ENCODE data around the gene ITGB8. TPM values are rescaled to one million over a fixed set of nuclear protein-coding genes. Genes with fewer than 3 reads are reported as not detected.
A peak's percentile ranks its signal among the peaks of the same experiment; 100 is the strongest.

ITGB8 gene
- total RNA-seq, 1 experiment from 2014 or later, result 183 TPM

DNA sequence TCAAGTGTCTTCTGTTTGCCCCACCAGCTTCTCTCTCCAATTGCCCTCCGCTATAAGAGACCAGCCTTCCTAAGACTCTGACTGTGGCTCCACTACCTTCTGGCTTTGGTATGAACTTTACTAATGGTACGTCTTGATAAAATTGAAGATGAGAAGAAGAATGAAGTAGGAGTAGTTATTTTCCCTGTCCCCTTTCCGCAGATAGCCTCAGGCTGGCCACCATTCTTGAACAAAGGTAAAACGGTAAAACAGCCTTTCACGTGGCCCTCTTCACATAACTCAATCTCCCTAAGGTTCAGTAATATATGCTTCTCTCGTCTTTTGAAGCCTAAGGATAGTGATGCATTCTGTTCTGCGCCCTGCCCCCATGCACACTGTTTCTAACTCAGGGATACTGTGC, 9.9 kb upstream of the ITGB8 start:
- TF ChIP-seq, protein P1, sequence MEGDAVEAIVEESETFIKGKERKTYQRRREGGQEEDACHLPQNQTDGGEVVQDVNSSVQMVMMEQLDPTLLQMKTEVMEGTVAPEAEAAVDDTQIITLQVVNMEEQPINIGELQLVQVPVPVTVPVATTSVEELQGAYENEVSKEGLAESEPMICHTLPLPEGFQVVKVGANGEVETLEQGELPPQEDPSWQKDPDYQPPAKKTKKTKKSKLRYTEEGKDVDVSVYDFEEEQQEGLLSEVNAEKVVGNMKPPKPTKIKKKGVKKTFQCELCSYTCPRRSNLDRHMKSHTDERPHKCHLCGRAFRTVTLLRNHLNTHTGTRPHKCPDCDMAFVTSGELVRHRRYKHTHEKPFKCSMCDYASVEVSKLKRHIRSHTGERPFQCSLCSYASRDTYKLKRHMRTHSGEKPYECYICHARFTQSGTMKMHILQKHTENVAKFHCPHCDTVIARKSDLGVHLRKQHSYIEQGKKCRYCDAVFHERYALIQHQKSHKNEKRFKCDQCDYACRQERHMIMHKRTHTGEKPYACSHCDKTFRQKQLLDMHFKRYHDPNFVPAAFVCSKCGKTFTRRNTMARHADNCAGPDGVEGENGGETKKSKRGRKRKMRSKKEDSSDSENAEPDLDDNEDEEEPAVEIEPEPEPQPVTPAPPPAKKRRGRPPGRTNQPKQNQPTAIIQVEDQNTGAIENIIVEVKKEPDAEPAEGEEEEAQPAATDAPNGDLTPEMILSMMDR (IDR thresholded peaks at IDR 0.05; ENCODE audit: unreplicated experiment), result no peak
- peaks cover 7% of the 10 kb centered on the region for H3K4me1 Mint-ChIP-seq (ENCODE audit: low read depth, unreplicated experiment)
- H3K27me3 Mint-ChIP-seq (ENCODE audit: unreplicated experiment), result no peaks in the 10 kb centered on the region
- no peaks in the 10 kb centered on the region for H3K36me3 Mint-ChIP-seq (ENCODE audit: insufficient read depth, unreplicated experiment)
- no peak overlapping the region for H3K27ac Mint-ChIP-seq (ENCODE audit: unreplicated experiment)
- no TSS peak for BruUV-seq (replicated peaks)
- CTCF ChIA-PET, result interaction anchor here (1.5 kb wide), 1 partner anchor 8 kb away, joined by 3 read pairs; no protein-coding TSS in a partner anchor
- DNase-seq, result no peak
- intact Hi-C loops (cut with micrococcal nuclease; ENCODE audit: unreplicated experiment), result no loop called here
- no peaks in the 10 kb centered on the region for H3K9me3 Mint-ChIP-seq (ENCODE audit: low read depth, unreplicated experiment)
- no peak overlapping the region for H3K4me3 Mint-ChIP-seq (ENCODE audit: low read depth, unreplicated experiment)

DNA sequence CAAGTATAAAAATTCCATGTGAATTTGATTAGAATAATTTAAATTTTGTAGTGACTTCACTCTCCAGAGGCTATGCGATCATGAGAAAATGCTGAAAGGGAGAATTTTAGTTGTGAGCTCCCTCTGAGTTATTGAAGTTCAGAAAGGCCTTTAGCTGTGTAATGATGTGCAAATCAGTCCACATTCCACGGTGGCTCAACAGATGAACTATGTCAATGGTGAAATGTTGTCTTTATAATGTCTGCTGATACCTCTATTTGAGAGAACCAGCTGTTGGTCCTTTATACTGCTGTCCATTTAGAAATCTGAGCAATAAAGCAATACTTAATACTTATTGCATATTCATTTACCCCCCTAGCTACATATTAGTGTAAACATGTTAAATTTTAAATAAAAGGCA, 7.1 kb upstream of the ITGB8 start:
- TF ChIP-seq, protein P1 (IDR thresholded peaks at IDR 0.05; ENCODE audit: unreplicated experiment), result no peak
- DNase-seq, result no peak
- H3K9me3 Mint-ChIP-seq (ENCODE audit: low read depth, unreplicated experiment), result no peaks in the 10 kb centered on the region
- no peak overlapping the region for H3K27ac Mint-ChIP-seq (ENCODE audit: unreplicated experiment)
- intact Hi-C loops (cut with micrococcal nuclease; ENCODE audit: unreplicated experiment), result no loop called here
- BruUV-seq (replicated peaks), result no TSS peak
- H3K27me3 Mint-ChIP-seq (ENCODE audit: unreplicated experiment), result no peaks in the 10 kb centered on the region
- CTCF ChIA-PET, result interaction anchor here (1.0 to 1.3 kb wide), 2 partner anchors 12 to 125 kb away, joined by 3 read pairs; no protein-coding TSS in a partner anchor
- H3K4me3 Mint-ChIP-seq (ENCODE audit: low read depth, unreplicated experiment), result no peak overlapping the region
- peaks cover 25% of the 10 kb centered on the region for H3K4me1 Mint-ChIP-seq (ENCODE audit: low read depth, unreplicated experiment)
- peaks cover 6% of the 10 kb centered on the region for H3K36me3 Mint-ChIP-seq (ENCODE audit: insufficient read depth, unreplicated experiment)

DNA sequence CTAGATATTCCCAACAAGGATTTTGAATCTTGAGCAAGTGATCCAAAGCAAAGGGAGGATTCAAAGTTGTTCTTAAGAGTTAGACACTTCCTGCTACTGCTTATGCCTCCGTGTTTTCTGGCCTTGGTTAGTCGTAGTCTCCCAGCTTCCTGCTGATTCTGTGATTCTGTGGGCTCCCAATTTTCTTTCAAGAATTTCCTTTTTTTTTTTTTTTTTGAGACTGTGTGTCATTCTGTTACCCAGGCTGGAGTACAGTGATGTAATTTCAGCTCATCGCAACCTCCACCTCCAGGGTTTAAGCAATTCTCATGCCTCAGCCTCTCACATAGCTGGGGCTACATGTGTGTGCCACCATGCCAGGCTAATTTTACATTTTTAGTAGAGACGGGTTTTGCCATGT, 4.4 kb upstream of the ITGB8 start:
- CTCF ChIA-PET, result interaction anchor here (0.7 to 2.1 kb wide), 8 partner anchors 16 to 583 kb away, joined by 3 to 15 read pairs (median 4); partner anchors contain the start of gene MACC1
- TF ChIP-seq, protein P1 (IDR thresholded peaks at IDR 0.05; ENCODE audit: unreplicated experiment), result no peak
- BruUV-seq (replicated peaks), result no TSS peak
- no peaks in the 10 kb centered on the region for H3K9me3 Mint-ChIP-seq (ENCODE audit: low read depth, unreplicated experiment)
- peaks cover 25% of the 10 kb centered on the region for H3K4me1 Mint-ChIP-seq (ENCODE audit: low read depth, unreplicated experiment)
- no peak overlapping the region for H3K27ac Mint-ChIP-seq (ENCODE audit: unreplicated experiment)
- intact Hi-C loops (cut with micrococcal nuclease; ENCODE audit: unreplicated experiment), result loop anchor here (5.0 kb wide), 2 partner anchors 321 to 579 kb away; no protein-coding TSS in a partner anchor
- peaks cover 31% of the 10 kb centered on the region for H3K36me3 Mint-ChIP-seq (ENCODE audit: insufficient read depth, unreplicated experiment)
- no peak for DNase-seq
- no peak overlapping the region for H3K4me3 Mint-ChIP-seq (ENCODE audit: low read depth, unreplicated experiment)
- H3K27me3 Mint-ChIP-seq (ENCODE audit: unreplicated experiment), result no peaks in the 10 kb centered on the region

GRCh38 chr7:20327055-20327454, 3.6 kb upstream of the ITGB8 start:
- Mint-ChIP-seq H3K27me3 (ENCODE audit: unreplicated experiment) (no peaks in the 10 kb centered on the region), H3K9me3 (ENCODE audit: low read depth, unreplicated experiment) (no peaks in the 10 kb centered on the region), H3K4me1 (ENCODE audit: low read depth, unreplicated experiment) (peaks cover 25% of the 10 kb centered on the region), H3K4me3 (ENCODE audit: low read depth, unreplicated experiment) (peak overlapping the region; percentile 93), H3K27ac (ENCODE audit: unreplicated experiment) (peak overlapping the region; percentile 98), H3K36me3 (ENCODE audit: insufficient read depth, unreplicated experiment) (peaks cover 38% of the 10 kb centered on the region)
- no TSS peak for BruUV-seq (replicated peaks)
- CTCF ChIA-PET, result interaction anchor here (0.7 to 2.1 kb wide), 10 partner anchors 9 to 584 kb away, joined by 3 to 15 read pairs (median 3); partner anchors contain the start of gene MACC1
- TF ChIP-seq, protein P1 (IDR thresholded peaks at IDR 0.05; ENCODE audit: unreplicated experiment), result no peak
- DNase-seq, result no peak
- intact Hi-C loops (cut with micrococcal nuclease; ENCODE audit: unreplicated experiment), result loop anchor here (5.0 kb wide), 2 partner anchors 320 to 580 kb away; no protein-coding TSS in a partner anchor
